Activated naive CD4-positive, alpha-beta T cell (primary cell): ENCODE measurements around the gene TFDP1.
"Not testable (repeated sequence)": the region's sequence is repeated elsewhere in the genome, so short reads cannot be mapped to it uniquely, and the experiment has no call there.

ENCODE experiments used
- DNase-seq, 4 experiments: peaks; one replicate each; lab custom pipeline; 2025; lab: John Stamatoyannopoulos, UW

Gene TFDP1

DNA sequence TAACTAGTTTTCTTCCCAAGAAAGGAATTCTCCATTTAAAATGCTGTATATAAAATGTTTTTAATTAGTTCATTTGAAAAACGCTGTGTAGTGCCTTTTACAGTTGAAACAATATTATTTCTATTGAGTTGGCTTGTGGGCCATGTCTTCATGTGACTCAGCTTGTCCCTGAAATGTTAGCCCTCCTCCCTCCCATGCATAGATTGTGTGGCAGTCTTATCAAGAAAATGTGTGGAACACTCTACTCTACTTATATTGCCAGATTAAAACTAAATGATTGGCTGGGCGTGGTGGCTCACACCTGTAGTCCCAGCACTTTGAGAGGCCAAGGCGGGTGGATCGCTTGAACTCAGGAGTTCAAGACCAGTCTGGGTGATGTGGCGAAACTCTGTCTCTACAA lies 33.4 kb downstream of the TFDP1 start:
- no peak for DNase-seq

DNA sequence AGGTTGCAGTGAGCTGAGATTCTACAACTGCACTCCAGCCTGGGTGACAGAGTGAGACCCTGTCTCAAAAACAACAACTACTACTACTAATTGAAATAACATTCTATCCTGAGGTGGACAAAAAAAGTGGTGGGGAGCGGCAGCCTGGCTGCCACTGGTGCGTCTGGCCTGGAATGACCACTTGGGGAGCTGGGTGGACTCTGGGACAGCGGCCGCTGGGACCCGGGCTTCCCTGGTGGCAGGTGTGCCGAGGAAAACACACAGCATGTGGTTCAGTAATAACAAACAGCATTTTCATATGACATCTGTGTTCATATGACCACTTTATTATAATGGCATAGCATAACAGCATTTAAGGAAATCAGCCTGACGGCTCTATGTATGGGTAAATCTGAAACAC lies 33.9 kb downstream of the TFDP1 start:
- no peak for DNase-seq

DNA sequence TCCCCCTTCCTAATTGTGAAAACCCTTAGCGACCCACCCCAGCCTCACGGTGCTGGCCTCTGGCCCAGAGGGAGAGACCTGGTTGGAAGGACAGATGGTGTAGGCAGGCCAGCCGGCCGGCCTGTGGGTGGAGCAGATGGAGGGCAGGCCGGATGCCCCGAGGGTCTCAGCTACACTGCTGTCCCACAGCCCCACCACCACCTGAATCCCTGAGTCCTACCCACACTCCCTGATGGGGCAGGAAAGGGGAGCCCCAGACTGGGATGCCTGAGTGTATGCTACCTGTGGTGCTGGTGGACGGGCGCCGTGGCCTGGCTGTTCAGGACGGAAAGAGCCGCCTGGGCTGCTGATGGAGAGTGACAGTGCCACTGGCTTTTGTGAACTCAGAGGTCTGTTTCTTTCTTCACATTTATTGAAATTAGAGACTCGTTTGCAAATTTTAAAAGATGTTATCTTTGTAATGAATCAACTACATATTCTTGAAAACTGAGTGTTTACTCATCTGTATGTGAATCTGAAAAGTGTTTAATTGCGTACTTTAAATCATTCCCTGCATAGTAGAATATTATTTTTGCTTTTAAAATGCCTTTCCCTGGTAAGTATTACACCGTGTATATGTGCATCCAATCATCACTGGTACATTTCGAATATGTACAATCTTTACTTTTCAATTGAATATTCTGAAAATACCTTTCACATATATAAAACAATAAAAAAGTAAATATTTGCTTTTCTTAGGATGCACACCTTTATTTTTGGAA lies 35.7 kb downstream of the TFDP1 start:
- no peak for DNase-seq

DNA sequence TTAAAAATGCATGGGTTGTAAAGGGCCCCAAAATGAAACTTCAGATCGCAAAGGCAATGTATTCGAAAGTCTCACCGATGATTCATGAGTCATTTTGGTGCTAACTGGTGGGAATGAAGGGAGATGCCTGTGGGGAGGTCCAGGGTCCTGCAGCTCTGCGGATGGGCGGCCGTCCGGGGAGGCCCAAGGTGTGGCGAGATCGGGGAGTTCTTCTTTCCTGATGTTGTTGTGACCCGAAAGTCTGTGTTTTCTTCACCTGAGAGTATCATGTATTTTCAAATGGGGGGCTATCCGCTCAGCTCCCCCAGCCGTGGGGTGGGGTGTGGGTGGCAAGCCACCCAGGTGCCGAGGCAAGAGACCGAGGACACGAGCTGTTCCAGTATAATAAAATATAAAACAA lies 36.5 kb downstream of the TFDP1 start:
- no peak for DNase-seq

DNA sequence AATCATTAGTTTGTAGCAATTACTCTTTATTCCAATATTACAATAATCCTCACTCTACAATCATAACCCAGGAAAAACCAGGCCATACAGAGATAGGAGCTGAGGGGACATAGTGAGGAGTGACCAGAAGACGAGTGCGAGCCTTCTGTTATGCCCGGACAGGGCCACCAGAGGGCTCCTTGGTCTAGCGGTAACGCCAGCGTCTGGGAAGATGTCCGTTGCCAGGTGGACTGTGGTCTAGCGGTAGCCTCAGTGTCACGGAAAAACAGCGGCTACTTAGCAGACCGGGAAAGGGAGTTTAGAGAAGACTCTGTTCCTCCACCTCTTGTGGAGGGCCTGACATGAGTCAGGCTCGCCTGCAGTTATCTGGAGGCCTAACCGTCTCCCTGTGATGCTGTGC lies 36.9 kb downstream of the TFDP1 start:
- not testable (repeated sequence) for DNase-seq

DNA sequence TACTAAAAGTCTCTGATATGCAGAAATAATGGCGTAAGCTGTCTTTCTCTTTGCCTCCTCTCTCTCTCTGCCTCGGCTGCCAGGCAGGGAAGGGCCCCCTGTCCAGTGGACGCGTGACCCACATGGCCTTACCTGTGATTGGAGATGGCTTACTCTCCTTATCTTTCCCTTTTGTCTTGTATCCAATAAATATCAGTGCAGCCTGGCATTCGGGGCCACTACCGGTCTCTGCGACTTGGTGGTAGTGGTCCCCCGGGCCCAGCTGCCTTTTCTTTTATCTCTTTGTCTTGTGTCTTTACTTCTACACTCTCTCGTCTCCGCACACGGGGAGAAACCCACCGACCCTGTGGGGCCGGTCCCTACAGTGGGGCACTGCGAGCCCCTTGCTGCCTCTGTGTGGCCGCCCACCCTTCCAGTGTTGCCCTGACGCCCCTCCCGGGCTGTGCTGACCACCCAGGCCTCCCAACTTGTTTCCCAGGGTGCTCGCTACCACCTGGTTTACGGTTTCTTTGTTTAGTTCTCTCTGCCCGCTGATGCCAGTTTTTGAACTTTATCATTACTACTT lies 37.5 kb downstream of the TFDP1 start:
- DNase-seq = not testable (repeated sequence)

DNA sequence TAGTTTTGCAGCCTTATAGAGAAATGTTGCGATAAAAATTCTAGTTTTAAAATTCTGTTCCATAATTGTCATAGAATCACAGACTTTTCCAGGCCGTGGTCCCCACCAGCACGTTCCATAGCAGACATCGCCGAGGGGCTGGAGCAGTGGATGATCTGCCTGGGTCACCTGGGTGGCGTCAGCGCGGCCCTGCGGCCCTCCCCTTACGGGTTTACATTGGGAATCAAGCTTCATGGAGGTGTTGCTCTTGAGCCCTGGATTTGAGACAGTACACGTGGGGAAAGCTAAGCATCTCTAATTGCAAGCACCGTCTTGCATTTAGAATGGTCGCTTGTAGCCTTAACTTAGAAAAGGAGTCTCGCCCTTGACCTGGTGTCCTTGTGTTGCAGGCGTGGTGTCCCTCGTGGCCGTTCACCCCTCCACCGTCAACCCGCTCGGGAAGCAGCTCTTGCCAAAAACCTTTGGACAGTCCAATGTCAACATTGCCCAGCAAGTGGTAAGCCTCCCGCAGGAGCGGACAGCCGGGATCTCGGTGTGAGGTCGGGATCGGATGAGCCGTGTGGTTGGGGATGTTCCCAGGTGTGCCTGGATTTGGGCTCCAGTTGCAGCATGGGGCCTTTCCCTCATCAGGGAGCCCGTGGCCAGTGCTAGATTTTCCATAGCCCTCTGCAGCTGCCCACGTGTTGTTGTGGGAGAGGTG lies 38.4 kb downstream of the TFDP1 start:
- no peak for DNase-seq

DNA sequence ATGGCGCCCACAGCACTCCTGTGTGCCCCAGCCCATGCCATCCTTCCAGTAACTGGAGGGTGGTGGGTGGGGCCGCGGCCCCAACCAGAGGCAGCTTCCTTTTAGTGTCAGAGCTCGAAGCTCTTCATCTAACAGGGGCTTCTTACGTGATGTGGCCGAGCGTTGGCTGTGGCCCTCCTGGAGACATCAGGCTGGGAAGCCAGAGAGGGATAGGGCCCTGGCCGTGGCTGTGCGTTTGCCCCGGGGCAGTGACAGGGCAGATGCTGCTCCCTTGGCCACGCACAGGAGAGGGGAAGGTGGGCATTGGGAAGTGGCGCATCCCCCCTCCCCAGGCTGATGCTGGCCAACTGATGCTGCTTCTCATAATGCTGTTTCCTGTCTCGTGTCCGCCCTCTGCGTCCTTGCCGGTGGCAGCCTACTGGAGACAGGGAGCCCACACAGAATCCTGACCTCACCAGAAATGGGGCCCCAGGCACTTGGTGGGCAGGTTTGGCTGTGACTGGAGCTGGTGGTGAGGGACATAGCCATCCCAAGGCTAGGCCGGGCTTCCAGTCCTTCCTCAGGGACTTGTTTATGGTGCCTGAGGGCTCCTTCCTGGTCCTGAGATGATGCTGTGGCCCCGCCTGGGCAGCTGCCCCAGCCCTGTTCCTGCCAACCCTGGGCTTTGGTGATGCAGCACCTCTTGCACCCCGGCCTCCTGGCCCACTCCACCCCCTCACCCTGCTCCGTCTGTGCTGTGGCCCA lies 39.1 kb downstream of the TFDP1 start:
- DNase-seq = no peak

DNA sequence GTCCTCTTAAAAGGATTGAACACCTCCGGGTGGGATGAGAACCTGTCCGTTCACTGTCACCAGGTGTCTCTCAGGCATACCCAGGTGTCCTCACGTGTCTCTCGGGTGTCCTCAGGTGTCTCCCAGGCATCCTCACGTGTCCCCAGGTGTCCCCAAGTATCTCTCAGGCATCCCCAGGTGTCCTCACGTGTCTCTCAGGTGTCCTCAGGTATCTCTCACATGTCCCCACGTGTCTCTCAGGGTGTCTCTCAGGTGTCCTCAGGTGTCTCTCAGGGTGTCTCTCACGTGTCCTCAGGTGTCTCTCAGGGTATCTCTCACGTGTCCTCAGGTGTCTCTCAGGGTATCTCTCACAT lies 39.7 kb downstream of the TFDP1 start:
- DNase-seq = no peak

DNA sequence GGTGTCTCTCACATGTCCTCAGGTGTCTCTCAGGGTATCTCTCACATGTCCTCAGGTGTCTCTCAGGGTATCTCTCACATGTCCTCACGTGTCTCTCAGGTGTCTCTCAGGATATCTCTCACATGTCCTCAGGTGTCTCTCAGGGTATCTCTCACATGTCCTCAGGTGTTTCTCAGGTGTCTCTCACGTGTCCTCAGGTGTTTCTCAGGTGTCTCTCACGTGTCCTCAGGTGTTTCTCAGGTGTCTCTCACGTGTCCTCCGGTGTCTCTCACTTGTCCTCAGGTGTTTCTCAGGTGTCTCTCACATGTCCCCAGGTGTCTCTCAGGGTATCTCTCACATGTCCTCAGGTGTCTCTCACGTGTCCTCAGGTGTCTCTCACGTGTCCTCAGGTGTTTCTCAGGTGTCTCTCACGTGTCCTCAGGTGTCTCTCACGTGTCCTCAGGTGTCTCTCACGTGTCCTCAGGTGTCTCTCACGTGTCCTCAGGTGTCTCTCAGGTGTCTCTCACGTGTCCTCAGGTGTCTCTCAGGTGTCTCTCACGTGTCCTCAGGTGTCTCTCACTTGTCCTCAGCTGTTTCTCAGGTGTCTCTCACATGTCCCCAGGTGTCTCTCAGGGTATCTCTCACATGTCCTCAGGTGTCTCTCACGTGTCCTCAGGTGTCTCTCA lies 40.2 kb downstream of the TFDP1 start:
- DNase-seq = not testable (repeated sequence)

DNA sequence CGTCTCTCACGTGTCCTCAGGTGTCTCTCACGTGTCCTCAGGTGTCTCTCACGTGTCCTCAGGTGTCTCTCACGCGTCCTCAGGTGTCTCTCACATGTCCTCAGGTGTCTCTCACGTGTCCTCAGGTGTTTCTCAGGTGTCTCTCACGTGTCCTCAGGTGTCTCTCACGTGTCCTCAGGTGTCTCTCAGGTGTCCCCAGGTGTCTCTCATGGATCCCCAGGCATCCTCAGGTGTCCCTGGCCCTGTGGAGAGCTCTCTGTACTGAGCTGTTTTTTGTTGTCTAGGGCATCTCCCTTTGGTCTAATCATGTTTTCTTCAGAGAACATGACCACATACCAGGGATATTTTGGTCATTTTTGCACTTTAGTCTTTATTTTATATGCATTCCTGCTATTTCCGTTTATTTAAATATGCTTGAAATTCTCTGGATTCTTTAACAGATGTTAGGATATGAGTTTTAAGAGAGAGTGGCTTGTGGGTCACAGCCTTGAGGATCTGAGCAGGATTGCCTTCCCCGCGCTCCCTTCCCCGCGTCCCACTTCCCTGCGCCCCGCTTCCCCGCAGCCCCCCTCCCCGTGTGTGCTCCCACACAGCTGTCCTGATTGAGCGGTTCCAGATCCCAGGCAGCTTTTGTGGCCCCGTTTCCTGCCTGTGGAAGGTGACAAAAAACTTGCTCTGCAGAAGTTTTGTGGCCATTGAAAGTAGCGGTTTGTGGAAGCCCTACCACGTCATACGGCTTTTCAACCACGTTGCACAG lies 41.6 kb downstream of the TFDP1 start:
- DNase-seq = no peak

DNA sequence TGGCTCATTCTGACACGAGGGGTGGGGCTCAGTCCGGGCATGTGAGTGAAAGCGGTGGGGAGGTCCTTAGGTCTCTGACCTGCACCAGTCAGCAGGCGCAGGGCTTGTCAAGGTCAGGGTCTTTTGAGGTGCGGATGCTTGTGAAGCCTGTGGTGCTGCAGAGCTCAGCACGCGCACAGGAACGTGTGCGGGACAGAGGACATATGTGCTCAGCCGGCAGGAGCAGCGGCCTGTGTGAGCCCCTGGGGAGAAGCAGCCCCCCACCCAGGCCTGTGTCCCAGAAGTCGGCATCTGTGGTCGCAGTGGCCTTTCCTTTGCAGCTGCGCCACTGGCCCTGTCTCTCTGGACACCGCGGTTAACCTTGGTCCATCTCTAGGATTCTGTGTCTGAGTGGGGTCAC lies 42.6 kb downstream of the TFDP1 start:
- DNase-seq = no peak

DNA sequence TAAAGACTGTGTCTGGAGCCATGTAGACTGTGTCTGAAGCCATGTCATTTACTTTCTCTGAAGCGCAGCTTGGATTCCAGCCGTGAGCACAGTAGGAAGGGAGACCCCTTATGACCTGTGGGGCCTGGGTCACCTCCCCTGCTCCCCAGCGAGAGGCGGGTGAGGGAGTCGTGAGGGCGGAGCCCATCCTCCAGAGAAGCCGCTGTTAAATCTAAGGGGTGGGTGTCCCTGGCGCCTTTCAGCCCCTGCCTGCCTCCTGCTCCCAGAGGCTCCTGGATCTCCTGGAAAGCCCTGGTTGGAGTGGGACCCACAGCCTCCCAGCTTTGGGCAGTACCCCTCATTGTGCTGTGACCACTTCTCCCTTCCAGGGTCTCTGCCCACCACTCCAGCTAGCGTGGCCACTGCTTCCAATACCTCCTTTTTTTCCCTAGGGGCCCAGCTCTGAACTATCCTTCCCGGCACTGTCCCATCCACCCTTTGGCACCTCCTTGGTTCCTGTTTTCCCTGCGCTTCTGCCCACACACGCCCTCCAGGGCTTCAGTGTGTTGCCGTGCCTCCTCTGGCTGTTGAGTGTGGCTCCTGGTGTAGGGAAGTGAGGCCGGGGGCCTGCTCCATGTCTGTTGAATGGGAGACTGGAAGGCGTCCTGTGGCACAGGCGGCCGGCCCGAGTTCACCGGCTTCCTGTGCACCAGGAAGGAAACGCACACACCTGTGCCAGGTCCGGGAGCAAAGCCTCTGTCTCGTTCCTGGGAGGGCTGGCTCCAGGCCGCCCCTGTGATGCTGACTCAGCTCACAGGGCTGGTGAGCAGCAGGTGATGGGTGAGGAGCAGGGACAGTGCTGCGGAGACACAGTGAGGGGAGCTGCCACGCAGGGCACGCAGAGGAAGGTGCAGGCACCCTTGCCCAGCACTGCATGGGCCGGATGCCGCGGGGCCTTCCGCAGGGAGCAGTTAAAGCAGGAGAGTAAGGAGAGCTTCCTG lies 44.0 kb downstream of the TFDP1 start:
- DNase-seq = no peak

DNA sequence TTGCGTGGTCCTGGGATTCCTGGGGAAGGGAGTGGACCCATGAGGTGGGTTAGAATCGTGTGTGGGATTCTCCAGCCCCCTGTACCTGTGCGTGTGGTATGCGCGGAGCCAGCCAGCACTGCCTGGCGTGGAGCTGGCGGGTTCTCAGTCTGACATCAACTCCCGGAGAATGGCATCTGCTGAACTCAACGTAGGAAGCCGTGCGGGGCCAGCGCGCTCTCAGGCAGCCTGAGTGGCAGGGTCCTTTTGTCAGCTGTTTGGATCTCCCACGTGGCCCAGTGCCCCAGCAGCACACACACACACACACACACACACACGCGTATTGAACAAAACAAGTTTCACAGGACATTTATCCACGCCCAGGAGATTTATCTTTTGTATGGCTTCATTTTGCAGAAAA lies 45.3 kb downstream of the TFDP1 start:
- no peak for DNase-seq

DNA sequence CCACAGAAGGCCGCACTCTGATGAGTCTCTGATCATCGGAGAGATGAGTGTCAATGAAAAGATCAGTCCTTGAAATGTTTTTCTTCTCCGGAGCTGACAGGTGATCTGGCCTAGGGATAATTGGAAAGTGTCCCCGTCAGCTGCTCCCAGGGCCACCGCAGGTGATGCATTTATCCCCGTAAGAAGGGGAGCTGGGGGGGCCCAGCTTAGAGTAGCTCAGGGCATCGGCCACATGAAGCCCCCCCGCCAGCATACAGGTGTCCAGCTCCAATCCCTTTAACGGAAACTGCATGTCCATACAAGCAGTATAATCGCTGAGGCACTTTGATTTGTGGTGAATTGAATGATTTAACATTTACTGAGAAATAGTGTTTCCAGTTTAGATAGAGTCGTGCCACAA lies 45.7 kb downstream of the TFDP1 start:
- DNase-seq = no peak

DNA sequence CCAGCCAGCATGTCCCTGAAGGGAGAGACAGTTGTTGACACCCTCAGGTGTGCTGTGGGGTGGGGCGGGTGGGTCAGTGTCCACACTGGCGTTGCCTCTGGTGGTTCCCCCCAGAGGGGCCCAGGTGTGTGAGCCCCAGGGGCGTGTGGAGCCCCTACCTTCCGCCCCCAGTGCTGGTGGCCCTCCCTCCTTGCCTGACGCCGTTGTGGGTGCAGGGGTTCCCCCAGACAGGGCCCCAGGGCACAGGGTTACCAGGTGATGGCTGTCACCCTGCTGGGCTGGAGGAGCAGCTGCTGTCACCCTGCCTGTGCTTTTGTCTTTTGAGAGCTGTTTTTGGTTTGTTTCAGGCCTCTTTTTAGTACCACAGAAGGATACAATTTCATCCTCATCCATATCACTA lies 46.3 kb downstream of the TFDP1 start:
- DNase-seq = no peak

DNA sequence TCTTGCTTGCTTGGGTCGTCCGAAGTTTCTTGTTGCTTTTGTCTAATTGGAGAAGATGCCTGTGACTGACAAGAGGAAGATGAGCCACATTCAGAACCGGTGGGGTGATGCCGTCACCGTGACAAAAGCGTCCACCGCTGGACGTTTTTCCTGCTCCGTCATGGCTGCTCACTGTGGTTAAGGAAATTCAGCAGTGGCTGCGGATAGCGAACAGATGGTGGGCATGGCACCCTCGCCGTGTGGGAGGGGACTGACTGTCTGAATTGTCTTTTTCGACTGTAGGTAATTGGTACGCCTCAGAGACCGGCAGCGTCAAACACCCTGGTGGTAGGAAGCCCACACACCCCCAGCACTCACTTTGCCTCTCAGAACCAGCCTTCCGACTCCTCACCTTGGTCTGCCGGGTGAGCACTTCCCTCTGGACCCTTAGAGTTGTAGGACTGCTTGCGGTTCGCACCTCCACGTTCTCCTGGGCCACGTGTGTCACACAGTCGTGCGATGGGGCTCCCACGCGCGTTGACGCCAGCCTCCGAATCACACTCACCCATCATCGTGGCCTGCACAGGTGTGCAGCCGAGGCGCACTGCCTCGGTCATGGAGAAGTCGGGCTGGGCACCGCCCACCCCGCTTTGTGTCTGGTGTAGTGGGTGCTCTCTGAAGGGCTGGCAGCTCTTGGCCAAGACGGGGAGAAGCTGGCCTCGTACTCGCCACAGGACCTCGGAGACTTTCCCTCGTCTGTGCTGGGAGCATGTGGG lies 47.0 kb downstream of the TFDP1 start:
- DNase-seq = no peak

DNA sequence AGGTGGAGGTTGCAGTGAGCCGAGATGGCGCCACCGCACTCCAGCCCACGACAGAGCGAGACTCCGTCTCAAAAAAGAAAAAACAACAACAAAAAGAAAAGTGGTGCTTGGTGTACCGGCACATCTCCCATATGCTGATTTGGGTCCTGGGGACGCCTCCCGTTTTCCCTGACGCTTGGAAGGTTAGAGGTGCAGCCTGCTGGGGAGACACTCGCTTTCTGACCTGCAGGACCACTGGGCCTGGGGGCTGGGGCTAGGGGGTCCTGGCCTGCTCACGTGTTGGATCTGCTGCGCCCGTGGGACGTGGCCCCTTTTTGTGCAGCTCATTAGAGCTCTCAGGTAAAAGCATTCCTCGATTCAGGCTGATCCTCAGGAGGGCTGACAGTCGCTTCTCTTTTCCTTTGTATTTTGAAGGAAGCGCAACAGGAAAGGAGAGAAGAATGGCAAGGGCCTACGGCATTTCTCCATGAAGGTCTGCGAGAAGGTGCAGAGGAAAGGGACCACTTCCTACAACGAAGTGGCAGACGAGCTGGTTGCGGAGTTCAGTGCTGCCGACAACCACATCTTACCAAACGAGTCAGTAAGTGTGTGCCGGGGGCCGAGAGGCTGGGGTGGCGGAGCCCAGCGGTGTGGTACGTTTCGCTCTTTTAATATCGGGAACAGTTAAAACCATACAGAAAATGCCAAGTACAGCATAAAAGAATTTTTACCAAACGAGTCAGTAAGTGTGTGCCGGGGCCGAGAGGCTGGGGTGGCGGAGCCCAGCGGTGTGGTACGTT lies 48.3 kb downstream of the TFDP1 start:
- no peak for DNase-seq

DNA sequence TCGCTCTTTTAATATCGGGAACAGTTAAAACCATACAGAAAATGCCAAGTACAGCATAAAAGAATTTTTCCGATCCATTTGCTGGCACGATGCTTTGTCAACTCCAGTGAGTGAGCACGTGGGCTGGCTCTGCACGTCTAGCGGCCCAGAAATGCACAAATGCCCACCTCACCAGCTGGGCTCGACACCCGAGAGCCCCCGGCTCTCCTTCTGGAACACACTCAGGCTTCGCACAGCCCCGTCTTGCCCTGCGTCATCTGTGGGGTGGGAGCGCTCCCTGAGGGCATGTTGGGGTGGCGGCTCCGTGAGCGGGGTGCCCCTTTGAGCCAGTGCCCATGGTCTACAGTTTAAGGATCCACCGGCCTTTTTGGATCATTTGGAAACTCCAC lies 48.9 kb downstream of the TFDP1 start:
- no peak for DNase-seq
